HepG2 (cell line): ENCODE data around the gene SLC15A3. TPM values are rescaled to one million over a fixed set of nuclear protein-coding genes. Genes with fewer than 3 reads are reported as not detected.

Experiments used
- ATF7 ChIP-seq, 2 experiments: fragments of 450-650 bp in 1 of 2; sonication (generic) in 1 of 2; formaldehyde crosslinking in 1 of 2; IDR thresholded peaks; 2 replicates each; pipeline versions ENCODE4 v1.4.0 to v1.6.1; 2016 to 2020; ENCODE audit warnings: antibody characterized with exemption in 1 of 2, mild to moderate bottlenecking in 1 of 2, missing genetic modification reagents in 1 of 2
- ATM ChIP-seq: fragments of 450-650 bp; IDR thresholded peaks from 2 replicates; pipeline ENCODE4 v1.7.1; 2017; ENCODE audit warnings: mild to moderate bottlenecking, borderline replicate concordance
- CTCF ChIP-seq: sonication (generic); formaldehyde crosslinking; IDR thresholded peaks from 2 replicates; pipeline ENCODE4 v1.5.0; 2020; ENCODE audit warnings: mild to moderate bottlenecking, missing genetic modification reagents, moderate library complexity
- ETV6 ChIP-seq: sonication (generic); formaldehyde crosslinking; conservative IDR thresholded peaks from 2 replicates; pipeline ENCODE4 v1.4.0; 2020; ENCODE audit warnings: missing genetic modification reagents
- polyA plus RNA-seq, 8 experiments: library from polyadenylated mRNA; depleted of rRNA in 3 of 8; stranded (reverse) in 7 of 8; unstranded in 1 of 8; fragments of >200 nt; fragmentation: Illumina TruSeq in 4 of 8; extraction: Trizol in 4 of 8; gene quantifications; 2 replicates each; pipeline versions ENCODE4 v1.2.1 to v1.2.3, GENCODE V29; 2011 to 2016; ENCODE audit warnings: low read depth in 4 of 8, missing spikeins in 1 of 8, mixed read lengths in 1 of 8; ENCODE audit not compliant: insufficient read depth in 1 of 8
- total RNA-seq, 5 experiments: library from RNA; depleted of rRNA; stranded (reverse); fragments of >200 nt; fragmentation: Illumina TruSeq; extraction: Trizol; gene quantifications; 2 replicates each; pipeline ENCODE4 v1.2.3, GENCODE V29; 2016; ENCODE audit warnings: low read depth in 1 of 5
- TF ChIP-seq, protein P1 (sequence below): sonication (generic); formaldehyde crosslinking; IDR thresholded peaks from 2 replicates; pipeline ENCODE4 v1.4.0; 2020; ENCODE audit warnings: missing genetic modification reagents
- TF ChIP-seq, protein P2 (sequence below): sonication (generic); formaldehyde crosslinking; IDR thresholded peaks from 2 replicates; pipeline ENCODE4 v1.4.0; 2020; ENCODE audit warnings: missing genetic modification reagents
- TF ChIP-seq, protein P3 (sequence below): sonication (generic); formaldehyde crosslinking; IDR thresholded peaks from 2 replicates; pipeline ENCODE4 v1.5.0; 2020; ENCODE audit warnings: mild to moderate bottlenecking, missing genetic modification reagents
- TF ChIP-seq, protein P4 (sequence below): sonication (generic); formaldehyde crosslinking; IDR thresholded peaks from 2 replicates; pipeline ENCODE4 v1.4.0; 2020; ENCODE audit warnings: missing genetic modification reagents

Gene SLC15A3
- total and polyA plus RNA-seq, 2 of the 13 experiments (the other 11 are each of a cell fraction or from before 2014, with no cell fraction given) = 0.45 to 0.77 TPM

- TF ChIP-seq, protein P1, sequence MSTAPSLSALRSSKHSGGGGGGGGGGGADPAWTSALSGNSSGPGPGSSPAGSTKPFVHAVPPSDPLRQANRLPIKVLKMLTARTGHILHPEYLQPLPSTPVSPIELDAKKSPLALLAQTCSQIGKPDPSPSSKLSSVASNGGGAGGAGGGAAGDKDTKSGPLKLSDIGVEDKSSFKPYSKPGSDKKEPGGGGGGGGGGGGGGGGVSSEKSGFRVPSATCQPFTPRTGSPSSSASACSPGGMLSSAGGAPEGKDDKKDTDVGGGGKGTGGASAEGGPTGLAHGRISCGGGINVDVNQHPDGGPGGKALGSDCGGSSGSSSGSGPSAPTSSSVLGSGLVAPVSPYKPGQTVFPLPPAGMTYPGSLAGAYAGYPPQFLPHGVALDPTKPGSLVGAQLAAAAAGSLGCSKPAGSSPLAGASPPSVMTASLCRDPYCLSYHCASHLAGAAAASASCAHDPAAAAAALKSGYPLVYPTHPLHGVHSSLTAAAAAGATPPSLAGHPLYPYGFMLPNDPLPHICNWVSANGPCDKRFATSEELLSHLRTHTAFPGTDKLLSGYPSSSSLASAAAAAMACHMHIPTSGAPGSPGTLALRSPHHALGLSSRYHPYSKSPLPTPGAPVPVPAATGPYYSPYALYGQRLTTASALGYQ (CRISPR knock-in tag) = no peak
- TF ChIP-seq, protein P2, sequence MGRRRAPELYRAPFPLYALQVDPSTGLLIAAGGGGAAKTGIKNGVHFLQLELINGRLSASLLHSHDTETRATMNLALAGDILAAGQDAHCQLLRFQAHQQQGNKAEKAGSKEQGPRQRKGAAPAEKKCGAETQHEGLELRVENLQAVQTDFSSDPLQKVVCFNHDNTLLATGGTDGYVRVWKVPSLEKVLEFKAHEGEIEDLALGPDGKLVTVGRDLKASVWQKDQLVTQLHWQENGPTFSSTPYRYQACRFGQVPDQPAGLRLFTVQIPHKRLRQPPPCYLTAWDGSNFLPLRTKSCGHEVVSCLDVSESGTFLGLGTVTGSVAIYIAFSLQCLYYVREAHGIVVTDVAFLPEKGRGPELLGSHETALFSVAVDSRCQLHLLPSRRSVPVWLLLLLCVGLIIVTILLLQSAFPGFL (CRISPR knock-in tag) = no peak
- TF ChIP-seq ATF7 (IDR thresholded peaks at IDR 0.05) (no peak), ATF7 (CRISPR knock-in tag; IDR thresholded peaks at IDR 0.05) (no peak), CTCF (no peak), ETV6 (no peak), ATM (no peak)
- TF ChIP-seq, protein P3, sequence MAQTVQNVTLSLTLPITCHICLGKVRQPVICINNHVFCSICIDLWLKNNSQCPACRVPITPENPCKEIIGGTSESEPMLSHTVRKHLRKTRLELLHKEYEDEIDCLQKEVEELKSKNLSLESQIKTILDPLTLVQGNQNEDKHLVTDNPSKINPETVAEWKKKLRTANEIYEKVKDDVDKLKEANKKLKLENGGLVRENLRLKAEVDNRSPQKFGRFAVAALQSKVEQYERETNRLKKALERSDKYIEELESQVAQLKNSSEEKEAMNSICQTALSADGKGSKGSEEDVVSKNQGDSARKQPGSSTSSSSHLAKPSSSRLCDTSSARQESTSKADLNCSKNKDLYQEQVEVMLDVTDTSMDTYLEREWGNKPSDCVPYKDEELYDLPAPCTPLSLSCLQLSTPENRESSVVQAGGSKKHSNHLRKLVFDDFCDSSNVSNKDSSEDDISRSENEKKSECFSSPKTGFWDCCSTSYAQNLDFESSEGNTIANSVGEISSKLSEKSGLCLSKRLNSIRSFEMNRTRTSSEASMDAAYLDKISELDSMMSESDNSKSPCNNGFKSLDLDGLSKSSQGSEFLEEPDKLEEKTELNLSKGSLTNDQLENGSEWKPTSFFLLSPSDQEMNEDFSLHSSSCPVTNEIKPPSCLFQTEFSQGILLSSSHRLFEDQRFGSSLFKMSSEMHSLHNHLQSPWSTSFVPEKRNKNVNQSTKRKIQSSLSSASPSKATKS = no peak
- TF ChIP-seq, protein P4, sequence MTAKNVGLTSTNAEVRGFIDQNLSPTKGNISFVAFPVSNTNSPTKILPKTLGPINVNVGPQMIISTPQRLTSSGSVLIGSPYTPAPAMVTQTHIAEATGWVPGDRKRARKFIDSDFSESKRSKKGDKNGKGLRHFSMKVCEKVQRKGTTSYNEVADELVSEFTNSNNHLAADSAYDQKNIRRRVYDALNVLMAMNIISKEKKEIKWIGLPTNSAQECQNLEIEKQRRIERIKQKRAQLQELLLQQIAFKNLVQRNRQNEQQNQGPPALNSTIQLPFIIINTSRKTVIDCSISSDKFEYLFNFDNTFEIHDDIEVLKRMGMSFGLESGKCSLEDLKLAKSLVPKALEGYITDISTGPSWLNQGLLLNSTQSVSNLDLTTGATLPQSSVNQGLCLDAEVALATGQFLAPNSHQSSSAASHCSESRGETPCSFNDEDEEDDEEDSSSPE = peak; percentile 91
Measured at GRCh38 chr11:60913793-60914632, 38.0 kb downstream of the SLC15A3 start, which contains the start of gene TMEM109 (continued).
